SK-N-SH (cell line): ENCODE measurements around the gene DLGAP5. TPM values are rescaled to one million over a fixed set of nuclear protein-coding genes. Genes with fewer than 3 reads are reported as not detected.
A peak's percentile ranks its signal among the peaks of the same experiment; 100 is the strongest.

Experiments used
- CTCF ChIA-PET: fragments of 300-600, 350-600 bp; formaldehyde crosslinking; extraction: SDS; loops from one replicate; lab custom pipeline; 2021; lab: Yijun Ruan, JAX
- POLR2A ChIA-PET: fragments of 350-600 bp; sonication (Branson Sonifier 250); formaldehyde crosslinking; extraction: SDS; loops from one replicate; lab custom pipeline; 2020; ENCODE audit warnings: antibody characterized with exemption, inconsistent platforms; lab: Yijun Ruan, JAX
- DNase-seq: peaks from one replicate; pipeline ENCODE4 v3.0.0; 2012
- H2AFZ ChIP-seq: fragments of 200-600 bp; sonication (generic); 2 replicates; pipeline ENCODE4 v1.8.1; 2016; ENCODE audit warnings: antibody characterized with exemption, mild to moderate bottlenecking, low read depth
- H3F3A ChIP-seq: fragments of 200-600 bp; sonication (generic); replicated peaks from 2 replicates; pipeline ENCODE3; 2016; ENCODE audit warnings: antibody characterized with exemption, mild to moderate bottlenecking; ENCODE audit not compliant: insufficient read depth
- H3K27ac ChIP-seq, 2 experiments: fragments of 200-500 bp in 1 of 2; fragments of 200-600 bp in 1 of 2; sonication (Bioruptor generic) in 1 of 2; sonication (generic), shearing (Covaris generic) in 1 of 2; 2 replicates each; pipeline versions ENCODE4 v1.5.1 to v1.6.1; 2014 to 2016; ENCODE audit warnings: low read depth in 2 of 2, inconsistent platforms in 1 of 2, low read length in 1 of 2, mild to moderate bottlenecking in 1 of 2, mixed read lengths in 1 of 2
- H3K27me3 ChIP-seq: fragments of 200-600 bp; sonication (generic), shearing (Covaris generic); 2 replicates; pipeline ENCODE4 v1.6.1; 2016; ENCODE audit warnings: mixed run types; ENCODE audit not compliant: insufficient read depth
- H3K36me3 ChIP-seq, 2 experiments: fragments of 200-500 bp in 1 of 2; fragments of 200-600 bp in 1 of 2; sonication (Bioruptor generic) in 1 of 2; sonication (generic) in 1 of 2; replicated peaks in 1 of 2; 2 replicates each; pipeline versions ENCODE3 to v1.5.1; 2014 to 2016; ENCODE audit warnings: low read length in 1 of 2, mild to moderate bottlenecking in 1 of 2; ENCODE audit not compliant: insufficient read depth in 2 of 2, control insufficient read depth in 1 of 2
- H3K4me1 ChIP-seq, 2 experiments: fragments of 200-500 bp in 1 of 2; fragments of 200-600 bp in 1 of 2; sonication (Bioruptor generic) in 1 of 2; sonication (generic), shearing (Covaris generic) in 1 of 2; 2 replicates each; pipeline versions ENCODE4 v1.5.1 to v1.6.1; 2014 to 2016; ENCODE audit warnings: low read depth in 1 of 2, low read length in 1 of 2, mixed run types in 1 of 2; ENCODE audit not compliant: insufficient read depth in 2 of 2, control insufficient read depth in 1 of 2
- H3K4me2 ChIP-seq: fragments of 200-600 bp; sonication (generic), shearing (Covaris generic); 2 replicates; pipeline ENCODE4 v1.6.1; 2017; ENCODE audit warnings: mixed run types
- H3K4me3 ChIP-seq, 2 experiments: fragments of 200-500 bp in 1 of 2; fragments of 200-600 bp in 1 of 2; sonication (Bioruptor generic) in 1 of 2; sonication (generic), shearing (Covaris generic) in 1 of 2; 2 replicates each; pipeline versions ENCODE4 v1.5.1 to v1.8.1; 2014 to 2016; ENCODE audit warnings: low read depth in 2 of 2, inconsistent platforms in 1 of 2, low read length in 1 of 2, mild to moderate bottlenecking in 1 of 2, mixed read lengths in 1 of 2, moderate library complexity in 1 of 2
- H3K79me2 ChIP-seq: fragments of 200-600 bp; sonication (generic); 2 replicates; pipeline ENCODE4 v1.8.1; 2017; ENCODE audit warnings: mild to moderate bottlenecking; ENCODE audit not compliant: insufficient read depth
- H3K9ac ChIP-seq: fragments of 200-600 bp; sonication (generic); 2 replicates; pipeline ENCODE4 v1.6.1; 2017; ENCODE audit warnings: mixed run types
- H3K9me2 ChIP-seq: fragments of 200-600 bp; sonication (generic); 2 replicates; pipeline ENCODE4 v1.6.1; 2017; ENCODE audit warnings: mixed run types
- H3K9me3 ChIP-seq: fragments of 200-600 bp; sonication (generic); 2 replicates; pipeline ENCODE4 v1.6.1; 2017; ENCODE audit warnings: mixed run types, mild to moderate bottlenecking, moderate library complexity
- H4K20me1 ChIP-seq: fragments of 200-600 bp; sonication (generic); 2 replicates; pipeline ENCODE4 v1.6.1; 2017; ENCODE audit warnings: mild to moderate bottlenecking, mixed run types; ENCODE audit not compliant: insufficient read depth
- CHD2 ChIP-seq: fragments of 150-350 bp; IDR thresholded peaks from 2 replicates; pipeline ENCODE4 v1.6.1; 2018; ENCODE audit warnings: low read length; ENCODE audit not compliant: partially characterized antibody
- CTCF ChIP-seq: fragments of 200-600 bp; sonication (generic); IDR thresholded peaks from 2 replicates; pipeline ENCODE4 v1.6.1; 2017; ENCODE audit warnings: antibody characterized with exemption, mild to moderate bottlenecking, moderate library complexity
- GABPA ChIP-seq: IDR thresholded peaks from 2 replicates; pipeline ENCODE4 v1.4.0; 2012; ENCODE audit warnings: low read depth, mild to moderate bottlenecking
- GATA2 ChIP-seq: sonication (generic); formaldehyde crosslinking; IDR thresholded peaks from 2 replicates; pipeline ENCODE4 v1.5.0; 2020; ENCODE audit warnings: mild to moderate bottlenecking, missing genetic modification reagents
- IRF3 ChIP-seq: fragments of 150-350 bp; IDR thresholded peaks from 2 replicates; pipeline ENCODE4 v1.6.1; 2016; ENCODE audit warnings: mild to moderate bottlenecking, low read depth, low read length
- MEF2A ChIP-seq: IDR thresholded peaks from 2 replicates; pipeline ENCODE4 v1.4.0; 2012; ENCODE audit warnings: low read depth, borderline replicate concordance
- NRF1 ChIP-seq: IDR thresholded peaks from 2 replicates; pipeline ENCODE4 v1.6.1; 2012; ENCODE audit warnings: low read depth, mild to moderate bottlenecking, low read length
- POLR2AphosphoS5 ChIP-seq: IDR thresholded peaks from 2 replicates; pipeline ENCODE4 v1.6.1; 2012; ENCODE audit warnings: low read depth, low read length
- RAD21 ChIP-seq: IDR thresholded peaks from 2 replicates; pipeline ENCODE4 v1.6.1; 2012; ENCODE audit warnings: mild to moderate bottlenecking, low read length
- RXRA ChIP-seq: IDR thresholded peaks from 2 replicates; pipeline ENCODE4 v1.4.0; 2012; ENCODE audit warnings: low read depth, mild to moderate bottlenecking, borderline replicate concordance
- SMC3 ChIP-seq: IDR thresholded peaks from 2 replicates; pipeline ENCODE4 v1.6.1; 2012; ENCODE audit warnings: low read depth, low read length, improper control_type of control experiment
- TAF1 ChIP-seq: IDR thresholded peaks from 2 replicates; pipeline ENCODE4 v1.6.1; 2012; ENCODE audit warnings: low read depth, mild to moderate bottlenecking, low read length, moderate library complexity, borderline replicate concordance
- TCF12 ChIP-seq: IDR thresholded peaks from 2 replicates; pipeline ENCODE4 v1.4.0; 2012
- USF2 ChIP-seq: fragments of 150-350 bp; IDR thresholded peaks from 2 replicates; pipeline ENCODE4 v1.6.1; 2017; ENCODE audit warnings: antibody characterized with exemption, low read length, low read depth, borderline replicate concordance
- WGBS: methylation state at CpG from one replicate; pipeline ENCODE4 v1.1.6; 2017; ENCODE audit warnings: low lambda C conversion rate; 5-methylcytosine and 5-hydroxymethylcytosine counted together
- polyA plus RNA-seq, 3 experiments: library from polyadenylated mRNA; depleted of rRNA; stranded (reverse); fragments of >200 nt; gene quantifications; 2 replicates each; pipeline ENCODE4 v1.2.3, GENCODE V29; 2012

Gene DLGAP5
- polyA plus RNA-seq, 1 of the 3 experiments (the other 2 are of a cell fraction): 6.4 TPM

GRCh38 chr14:55130196-55130550 is 61.2 kb downstream of the DLGAP5 start:
- peak overlapping the region; percentile 90 for H2AFZ ChIP-seq
- peak overlapping the region; percentile 75 to 79 for H3K4me3 ChIP-seq
- peaks cover 3% of the 10 kb centered on the region; the same call in 1 of the 2 replicates for H4K20me1 ChIP-seq
- H3K27me3 ChIP-seq: no peaks in the 10 kb centered on the region
- TF ChIP-seq MEF2A (no peak), CTCF (no peak), GABPA (no peak), TAF1 (no peak), NRF1 (no peak), IRF3 (no peak), RXRA (no peak), POLR2AphosphoS5 (no peak), RAD21 (no peak), USF2 (no peak), TCF12 (no peak), GATA2 (CRISPR knock-in tag) (no peak), CHD2 (no peak), SMC3 (no peak)
- TF ChIP-seq, all 33 proteins: peak for 0
- Histone ChIP-seq H3K79me2 (peaks cover 50% of the 10 kb centered on the region), H3K4me1 (peaks cover 8 to 9% of the 10 kb centered on the region in 2 experiments; a peak in 2 of 4 replicates), H3K36me3 (peaks cover 0 to 5% of the 10 kb centered on the region in 2 experiments), H3K9me3 (no peaks in the 10 kb centered on the region), H3K9me2 (no peaks in the 10 kb centered on the region), H3F3A (peaks cover 23% of the 10 kb centered on the region), H3K4me2 (peak overlapping the region; percentile 86), H3K9ac (peak overlapping the region; percentile 84), H3K27ac (peak overlapping the region in 1 of 2 experiments; percentile 73; a peak in 3 of 4 replicates)
- 72% methylated on average over 10 of the region's 10 CpGs for WGBS
- POLR2A ChIA-PET: no interaction called here
- CTCF ChIA-PET: interaction anchor here (0.8 to 4.2 kb wide), 4 partner anchors 8 to 40 kb away, joined by 3 to 22 read pairs (median 4); no protein-coding TSS in a partner anchor
- no peak for DNase-seq
